Sigmoid colon (tissue), 7 donors: ENCODE measurements around the gene FEM1C. TPM values are rescaled to one million over a fixed set of nuclear protein-coding genes. Genes with fewer than 3 reads are reported as not detected.

Experiments
- DNase-seq: peaks from one replicate; pipeline ENCODE4 v3.0.0-alpha.2; 2019
- H3K27ac ChIP-seq, 4 donors: fragments of 200-600 bp; sonication (generic); one replicate each; pipeline ENCODE4 v1.5.1; 2016 to 2019; ENCODE audit warnings: mild to moderate bottlenecking in 1 of 4
- H3K27me3 ChIP-seq, 3 donors: fragments of 200-600 bp; sonication (generic); one replicate each; pipeline ENCODE4 v1.5.1; 2019; ENCODE audit warnings: mild to moderate bottlenecking in 1 of 3
- H3K36me3 ChIP-seq, 4 donors: fragments of 200-600 bp; sonication (generic); one replicate each; pipeline ENCODE4 v1.5.1; 2016 to 2019
- H3K4me1 ChIP-seq, 4 donors: fragments of 200-600 bp; sonication (generic); one replicate each; pipeline ENCODE4 v1.5.1; 2017 to 2019
- H3K4me3 ChIP-seq, 4 donors: fragments of 200-600 bp; sonication (generic); one replicate each; pipeline ENCODE4 v1.5.1; 2017 to 2019; ENCODE audit warnings: mild to moderate bottlenecking in 2 of 4, moderate library complexity in 1 of 4
- H3K9me3 ChIP-seq, 4 donors: fragments of 200-600 bp in 3 of 4; sonication (generic) in 3 of 4; one replicate each; pipeline versions ENCODE4 v1.5.1 to v1.6.1; 2013 to 2019
- EP300 ChIP-seq, 4 donors: sonication (generic); formaldehyde crosslinking; IDR thresholded peaks; one replicate each; pipeline ENCODE4 v1.6.1; 2017; ENCODE audit warnings: antibody characterized with exemption in 4 of 4
- POLR2A ChIP-seq, 2 donors: fragments of 450-650 bp; IDR thresholded peaks; one replicate each; pipeline ENCODE4 v1.6.1; 2016; ENCODE audit warnings: antibody characterized with exemption in 2 of 2, mild to moderate bottlenecking in 2 of 2, moderate library complexity in 2 of 2
- POLR2AphosphoS5 ChIP-seq, 4 donors: sonication (generic); formaldehyde crosslinking; IDR thresholded peaks; one replicate each; pipeline ENCODE4 v1.6.1; 2017; ENCODE audit warnings: antibody characterized with exemption in 4 of 4
- WGBS, 2 donors: extraction: QIAGEN DNeasy Blood & Tissue Kit; methylation state at CpG; one replicate each; pipeline ENCODE4 v1.1.7; 2013; 5-methylcytosine and 5-hydroxymethylcytosine counted together
- intact Hi-C: fragments of 100-400 bp; cut with DNase I; formaldehyde crosslinking; loops from one replicate; pipeline ENCODE4 v1.15.1; 2023
- polyA plus RNA-seq, 3 donors: library from polyadenylated mRNA; stranded (reverse); fragments of 200-250 nt; gene quantifications; one replicate each; pipeline ENCODE4 v1.2.3, GENCODE V29; 2013
- total RNA-seq, 4 donors: library from RNA; depleted of rRNA; stranded (reverse); fragments of >200 nt; gene quantifications; one replicate each; pipeline ENCODE4 v1.1.0, GENCODE V29; 2016
- TF ChIP-seq, protein P1 (sequence below), 4 experiments: fragments of 450-650 bp in 3 of 4; fragments of 200-600 bp in 1 of 4; IDR thresholded peaks; one replicate each; pipeline ENCODE4 v1.5.1; 2016 to 2019; ENCODE audit warnings: antibody characterized with exemption in 4 of 4, mild to moderate bottlenecking in 3 of 4, moderate library complexity in 2 of 4
- donor health status: healthy with polysubstance abuse.
- donor health status: Bipolar disorder and iron deficiency.
- donor health status: healthy.

FEM1C gene
- total and polyA plus RNA-seq, 7 donors: 12.1 to 26.8 (median 24.0) TPM

DNA sequence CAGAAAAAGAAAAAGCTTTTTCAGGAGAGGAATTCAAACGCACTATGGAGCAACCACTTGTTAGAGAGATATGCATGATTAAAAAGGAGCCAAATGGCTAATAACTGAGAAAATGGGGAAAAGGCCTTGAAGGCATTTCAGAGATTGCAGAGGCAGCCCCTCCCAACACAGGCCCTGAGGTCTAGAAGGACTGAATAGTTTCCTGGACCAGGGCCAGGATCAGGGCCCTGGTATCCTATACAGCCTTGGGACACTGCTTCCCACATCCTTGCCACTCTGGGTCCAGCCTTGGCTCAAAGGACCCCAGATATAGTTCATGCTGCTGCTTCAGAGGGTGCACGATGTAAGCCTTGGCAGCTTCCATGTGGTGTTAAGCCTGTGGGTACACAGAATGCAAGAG lies 20.7 kb upstream of the FEM1C start:
- TF ChIP-seq, protein P1, sequence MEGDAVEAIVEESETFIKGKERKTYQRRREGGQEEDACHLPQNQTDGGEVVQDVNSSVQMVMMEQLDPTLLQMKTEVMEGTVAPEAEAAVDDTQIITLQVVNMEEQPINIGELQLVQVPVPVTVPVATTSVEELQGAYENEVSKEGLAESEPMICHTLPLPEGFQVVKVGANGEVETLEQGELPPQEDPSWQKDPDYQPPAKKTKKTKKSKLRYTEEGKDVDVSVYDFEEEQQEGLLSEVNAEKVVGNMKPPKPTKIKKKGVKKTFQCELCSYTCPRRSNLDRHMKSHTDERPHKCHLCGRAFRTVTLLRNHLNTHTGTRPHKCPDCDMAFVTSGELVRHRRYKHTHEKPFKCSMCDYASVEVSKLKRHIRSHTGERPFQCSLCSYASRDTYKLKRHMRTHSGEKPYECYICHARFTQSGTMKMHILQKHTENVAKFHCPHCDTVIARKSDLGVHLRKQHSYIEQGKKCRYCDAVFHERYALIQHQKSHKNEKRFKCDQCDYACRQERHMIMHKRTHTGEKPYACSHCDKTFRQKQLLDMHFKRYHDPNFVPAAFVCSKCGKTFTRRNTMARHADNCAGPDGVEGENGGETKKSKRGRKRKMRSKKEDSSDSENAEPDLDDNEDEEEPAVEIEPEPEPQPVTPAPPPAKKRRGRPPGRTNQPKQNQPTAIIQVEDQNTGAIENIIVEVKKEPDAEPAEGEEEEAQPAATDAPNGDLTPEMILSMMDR (IDR thresholded peaks at IDR 0.05): no peak
- no peak overlapping the region for H3K27ac ChIP-seq
- no peaks in the 10 kb centered on the region for H3K4me1 ChIP-seq
- 92 to 93% methylated on average over 2 of the region's 2 CpGs for WGBS, 2 donors
- H3K9me3 ChIP-seq: no peaks in the 10 kb centered on the region
- DNase-seq: no peak
- no peak overlapping the region for H3K4me3 ChIP-seq
- H3K36me3 ChIP-seq: no peaks in the 10 kb centered on the region
- intact Hi-C loops: no loop called here
- H3K27me3 ChIP-seq: no peaks in the 10 kb centered on the region

DNA sequence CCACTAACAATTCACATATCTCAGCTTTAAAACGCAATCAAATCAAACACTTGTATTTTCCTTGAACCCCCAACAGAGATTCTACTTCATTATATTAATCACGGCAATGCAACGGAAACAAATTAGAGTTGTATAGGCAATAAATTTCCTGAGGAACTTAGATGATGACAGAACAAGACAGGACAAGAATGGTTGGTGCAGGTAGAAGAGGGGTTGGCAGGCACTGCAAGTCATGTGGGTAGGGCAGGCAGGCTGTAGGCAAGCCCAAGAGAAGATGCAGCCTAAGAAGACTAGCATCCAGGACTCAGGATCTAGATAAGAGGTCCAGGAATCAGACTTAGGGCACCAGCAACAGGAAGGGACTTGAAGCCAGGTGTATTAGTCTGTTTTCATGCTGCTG lies 16.6 kb upstream of the FEM1C start:
- 95% methylated on average over 3 of the region's 3 CpGs for WGBS, 2 donors
- DNase-seq: no peak

DNA sequence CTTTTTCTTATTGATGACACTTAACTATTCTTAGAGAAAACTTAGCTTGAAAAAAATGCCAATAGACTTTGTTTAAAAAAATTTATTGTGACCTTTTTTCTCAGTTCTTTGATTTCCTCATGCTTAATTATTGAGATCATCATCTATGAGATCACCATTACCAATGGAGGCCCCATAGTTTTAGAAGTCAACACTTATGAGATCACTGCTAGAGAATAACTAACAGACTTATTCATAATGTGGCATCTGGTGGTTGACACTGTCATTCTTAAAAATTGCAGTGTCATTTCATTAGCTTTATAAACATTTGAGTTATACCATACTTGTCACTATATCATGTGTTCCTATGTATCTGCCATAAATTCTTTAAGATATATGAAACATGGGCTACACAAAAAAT lies 14.9 kb upstream of the FEM1C start:
- no peak overlapping the region for H3K27ac ChIP-seq
- no peaks in the 10 kb centered on the region for H3K9me3 ChIP-seq
- TF ChIP-seq POLR2AphosphoS5 (IDR thresholded peaks at IDR 0.05) (no peak), EP300 (IDR thresholded peaks at IDR 0.05) (no peak), POLR2A (IDR thresholded peaks at IDR 0.05) (no peak)
- TF ChIP-seq, protein P1 (IDR thresholded peaks at IDR 0.05): no peak
- H3K36me3 ChIP-seq: no peaks in the 10 kb centered on the region
- intact Hi-C loops: no loop called here
- H3K27me3 ChIP-seq: no peaks in the 10 kb centered on the region
- H3K4me1 ChIP-seq: peaks cover 0 to 24% (median 8%) of the 10 kb centered on the region in 4 donors
- DNase-seq: no peak
- no peak overlapping the region for H3K4me3 ChIP-seq

More for the DNA sequence above, 16.6 kb upstream of the FEM1C start:
- H3K4me1 ChIP-seq: peaks cover 0 to 24% (median 8%) of the 10 kb centered on the region in 4 donors
- H3K27ac ChIP-seq: no peak overlapping the region
- no peaks in the 10 kb centered on the region for H3K27me3 ChIP-seq
- TF ChIP-seq POLR2A (IDR thresholded peaks at IDR 0.05): no peak
- TF ChIP-seq, protein P1 (IDR thresholded peaks at IDR 0.05): no peak
- H3K9me3 ChIP-seq: no peaks in the 10 kb centered on the region
- no peaks in the 10 kb centered on the region for H3K36me3 ChIP-seq
- no peak overlapping the region for H3K4me3 ChIP-seq
- intact Hi-C loops: no loop called here

GRCh38 chr5:115558388-115558956 lies 13.9 kb upstream of the FEM1C start:
- WGBS, 2 donors: 27 to 72% methylated on average over 4 of the region's 4 CpGs
- Histone ChIP-seq H3K4me3 (no peak overlapping the region), H3K36me3 (no peaks in the 10 kb centered on the region), H3K9me3 (no peaks in the 10 kb centered on the region), H3K27me3 (no peaks in the 10 kb centered on the region), H3K4me1 (peaks cover 0 to 24% (median 8%) of the 10 kb centered on the region in 4 donors), H3K27ac (peak overlapping the region in 3 of 4 donors; percentile 29 to 70 (median 63))
- intact Hi-C loops: no loop called here
- no peak for DNase-seq
- TF ChIP-seq POLR2AphosphoS5 (IDR thresholded peaks at IDR 0.05) (peak in 3 of 4 donors; percentile 50 to 68 (median 67)), EP300 (IDR thresholded peaks at IDR 0.05) (peak in 2 of 4 donors; percentile 92 to 96), POLR2A (IDR thresholded peaks at IDR 0.05) (no peak)
- TF ChIP-seq, protein P1 (IDR thresholded peaks at IDR 0.05): no peak
